DND-41 (cell line): Measurements from ENCODE around the gene MTX1.
A peak's percentile ranks its signal among the peaks of the same experiment; 100 is the strongest.
"Not testable (repeated sequence)": the region's sequence is repeated elsewhere in the genome, so short reads cannot be mapped to it uniquely, and the experiment has no call there.

Experiments
- ATAC-seq: fragments of 200-7000 bp; cut with Tn5 transposase; 3 replicates; pipeline ENCODE4 v1.9.1; 2021; ENCODE audit warnings: low read depth; ENCODE audit not compliant: insufficient read depth
- DNase-seq: peaks from one replicate; pipeline ENCODE4 v3.0.0-alpha.2; 2020
- H2AFZ ChIP-seq: 2 replicates; pipeline ENCODE4 v1.6.0; 2012; ENCODE audit warnings: low read depth, low read length
- H3K27ac ChIP-seq: 2 replicates; pipeline ENCODE4 v1.5.1; 2012; ENCODE audit warnings: low read length, inconsistent platforms
- H3K27me3 ChIP-seq: fragments of 200-600 bp; sonication (generic); 2 replicates; pipeline ENCODE4 v1.6.0; 2012; ENCODE audit warnings: low read length, mild to moderate bottlenecking, inconsistent platforms; ENCODE audit not compliant: insufficient read depth, poor library complexity
- H3K36me3 ChIP-seq: 2 replicates; pipeline ENCODE4 v1.5.1; 2012; ENCODE audit warnings: low read length, inconsistent platforms; ENCODE audit not compliant: insufficient read depth
- H3K4me1 ChIP-seq: 2 replicates; pipeline ENCODE4 v1.5.1; 2012; ENCODE audit warnings: mild to moderate bottlenecking, low read length; ENCODE audit not compliant: insufficient read depth
- H3K4me2 ChIP-seq: 2 replicates; pipeline ENCODE4 v1.6.0; 2012; ENCODE audit warnings: mild to moderate bottlenecking, moderate library complexity, low read length, inconsistent platforms; ENCODE audit not compliant: insufficient read depth
- H3K4me3 ChIP-seq, 2 experiments: fragments of 200-600 bp in 1 of 2; shearing (Covaris generic) in 1 of 2; 2 replicates each; pipeline ENCODE4 v1.5.1; 2012 to 2016; ENCODE audit warnings: inconsistent platforms in 2 of 2, low read length in 2 of 2, mild to moderate bottlenecking in 2 of 2, low read depth in 1 of 2, moderate library complexity in 1 of 2
- H3K79me2 ChIP-seq: 2 replicates; pipeline ENCODE4 v1.6.0; 2012; ENCODE audit warnings: low read length, inconsistent platforms; ENCODE audit not compliant: insufficient read depth
- H3K9ac ChIP-seq: 2 replicates; pipeline ENCODE4 v1.6.0; 2012; ENCODE audit warnings: low read depth, mild to moderate bottlenecking, inconsistent platforms, low read length, moderate library complexity
- H3K9me3 ChIP-seq: 2 replicates; pipeline ENCODE4 v1.5.1; 2012; ENCODE audit warnings: low read length, moderate library complexity, mild to moderate bottlenecking, inconsistent platforms; ENCODE audit not compliant: insufficient read depth, severe bottlenecking
- H4K20me1 ChIP-seq: 2 replicates; pipeline ENCODE4 v1.6.0; 2012; ENCODE audit warnings: low read length; ENCODE audit not compliant: insufficient read depth
- CTCF ChIP-seq: IDR thresholded peaks from 2 replicates; pipeline ENCODE4 v1.5.1; 2012; ENCODE audit warnings: borderline replicate concordance, low read length, moderate library complexity, mild to moderate bottlenecking; ENCODE audit not compliant: poor library complexity, severe bottlenecking; ENCODE audit errors: extremely low read depth
- EZH2 ChIP-seq: IDR thresholded peaks from 3 replicates; pipeline ENCODE4 v1.6.1; 2012; ENCODE audit warnings: borderline replicate concordance, low read depth, mild to moderate bottlenecking, moderate library complexity, low read length, inconsistent platforms; ENCODE audit not compliant: severe bottlenecking

Gene MTX1

DNA sequence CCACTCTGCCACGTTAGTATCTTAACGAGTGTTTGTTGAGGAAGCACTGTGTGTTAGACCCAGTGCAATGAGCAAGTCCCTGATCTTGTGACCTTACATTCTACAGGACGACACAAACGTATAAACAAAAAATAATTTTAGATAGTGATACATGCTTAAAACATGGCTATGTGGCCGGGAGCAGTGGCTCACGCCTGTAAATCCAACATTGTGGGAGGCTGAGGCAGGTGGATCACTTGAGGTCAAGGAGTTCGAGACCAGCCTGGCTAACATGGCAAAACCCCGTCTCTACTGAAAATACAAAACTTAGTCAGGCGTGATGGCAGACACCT is 19.6 kb downstream of the MTX1 start:
- no peaks in the 10 kb centered on the region for H3K27me3 ChIP-seq
- peak overlapping the region; percentile 94 for H3K27ac ChIP-seq
- peak overlapping the region; percentile 75 for H3K4me2 ChIP-seq
- no peaks in the 10 kb centered on the region; the same call in 1 of the 2 replicates for H4K20me1 ChIP-seq
- peaks cover 35% of the 10 kb centered on the region for H3K79me2 ChIP-seq
- DNase-seq = no peak
- TF ChIP-seq CTCF = no peak
- TF ChIP-seq EZH2 = no peak
- H2AFZ ChIP-seq = peak overlapping the region; percentile 68
- no peak for ATAC-seq
- no peaks in the 10 kb centered on the region for H3K9me3 ChIP-seq
- H3K9ac ChIP-seq = peak overlapping the region; percentile 74
- H3K36me3 ChIP-seq = peaks cover 19% of the 10 kb centered on the region
- H3K4me1 ChIP-seq = peaks cover 25% of the 10 kb centered on the region
- peak overlapping the region; percentile 16 to 58; a peak in 3 of 4 replicates for H3K4me3 ChIP-seq

DNA sequence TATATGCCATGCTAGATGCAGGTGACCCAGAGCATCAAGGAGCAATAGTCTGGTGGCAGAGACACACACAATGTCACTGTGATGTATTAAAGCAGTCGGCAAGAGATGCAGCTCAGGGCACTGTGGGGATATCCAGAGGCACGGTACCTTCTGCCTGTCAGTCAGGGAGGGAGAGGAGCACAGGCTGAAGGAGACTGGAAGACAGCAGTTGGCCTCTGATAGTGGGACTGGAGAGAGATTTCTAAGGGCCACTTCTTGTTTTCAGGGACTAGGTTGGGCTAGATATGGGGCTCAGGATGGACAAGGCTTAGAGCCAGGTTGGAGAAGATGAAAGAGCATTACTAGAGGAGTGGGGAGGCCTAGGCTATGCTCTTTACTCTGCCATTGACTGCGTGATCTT is 22.8 kb downstream of the MTX1 start:
- not testable (repeated sequence) for H3K27me3 ChIP-seq, H3K4me2 ChIP-seq, H3K27ac ChIP-seq, H3K9ac ChIP-seq, H2AFZ ChIP-seq, H4K20me1 ChIP-seq, H3K4me3 ChIP-seq, H3K9me3 ChIP-seq, ATAC-seq, DNase-seq
- Histone ChIP-seq H3K4me1 (peaks cover 14% of the 10 kb centered on the region), H3K36me3 (peaks cover 11% of the 10 kb centered on the region; the same call in 1 of the 2 replicates), H3K79me2 (peaks cover 12% of the 10 kb centered on the region)

GRCh38 chr1:155232001-155232978 is 23.8 kb downstream of the MTX1 start:
- not testable (repeated sequence) for H3K4me3 ChIP-seq, H3K27ac ChIP-seq, H4K20me1 ChIP-seq, H2AFZ ChIP-seq, H3K4me2 ChIP-seq, ATAC-seq, DNase-seq, H3K9me3 ChIP-seq, H3K79me2 ChIP-seq, H3K9ac ChIP-seq, H3K27me3 ChIP-seq
- Histone ChIP-seq H3K36me3 (peaks cover 21% of the 10 kb centered on the region), H3K4me1 (peaks cover 12% of the 10 kb centered on the region)

DNA sequence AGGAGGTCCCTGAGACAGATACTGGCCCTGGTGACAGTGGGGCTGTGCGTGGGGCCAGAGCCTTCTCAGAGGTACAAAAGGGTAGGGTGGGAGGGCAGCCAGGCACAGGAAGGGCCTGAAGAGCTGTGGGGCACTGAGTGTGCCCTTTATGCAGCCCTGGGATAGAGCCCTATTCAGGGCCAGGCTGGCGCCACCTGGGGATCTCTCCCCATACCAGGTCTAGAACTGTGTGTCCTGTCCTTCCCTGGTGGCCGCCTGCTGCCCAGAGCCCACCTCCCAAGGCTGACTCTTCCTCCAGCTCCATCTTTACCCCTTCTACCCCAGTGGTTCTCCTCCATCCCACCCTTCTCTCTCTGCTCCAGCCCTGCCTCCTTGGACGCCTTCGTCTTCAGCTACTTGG is 25.0 kb downstream of the MTX1 start:
- not testable (repeated sequence) for H3K4me2 ChIP-seq, H3K9ac ChIP-seq, H2AFZ ChIP-seq, H3K79me2 ChIP-seq, H3K4me1 ChIP-seq, H3K4me3 ChIP-seq, H3K27ac ChIP-seq, H3K27me3 ChIP-seq, DNase-seq, H3K9me3 ChIP-seq, H4K20me1 ChIP-seq
- peaks cover 28% of the 10 kb centered on the region for H3K36me3 ChIP-seq
- ATAC-seq = 0 out of 3 replicates have a peak, but pooled peaks have one; percentile 18

DNA sequence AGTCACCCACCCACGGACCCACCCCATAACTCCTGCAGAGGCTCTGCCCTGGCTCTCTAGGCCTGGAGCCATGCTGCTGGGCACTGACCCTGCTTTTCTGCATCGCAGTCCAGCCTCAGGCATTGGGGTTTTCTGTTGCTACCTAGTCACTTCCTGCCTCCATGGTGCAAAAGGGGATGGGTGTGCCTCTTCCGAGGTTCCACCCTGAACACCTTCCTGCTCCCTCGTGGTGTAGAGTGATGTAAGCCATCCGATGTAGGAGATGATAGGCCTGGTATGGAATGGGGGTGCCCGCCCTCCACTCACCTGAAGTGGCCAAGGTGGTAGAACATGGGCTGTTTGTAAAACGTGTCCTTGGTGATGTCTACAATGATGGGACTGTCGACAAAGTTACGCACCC is 26.9 kb downstream of the MTX1 start:
- ATAC-seq, H3K27me3 ChIP-seq, H3K4me2 ChIP-seq, H3K79me2 ChIP-seq, DNase-seq, H2AFZ ChIP-seq, H3K27ac ChIP-seq, H4K20me1 ChIP-seq, H3K4me3 ChIP-seq, H3K9ac ChIP-seq, H3K9me3 ChIP-seq, H3K4me1 ChIP-seq: not testable (repeated sequence)
- H3K36me3 ChIP-seq = peaks cover 33% of the 10 kb centered on the region
